Activated CD8-positive, alpha-beta T cell treated with anti-CD3 and anti-CD28 coated beads, Interleukin-2, amount 10 ng/mL, durations not matched to agents 7 days and 5 days (primary cell): Measurements from ENCODE around the gene DMD. TPM values are rescaled to one million over a fixed set of nuclear protein-coding genes. Genes with fewer than 3 reads are reported as not detected.

Experiments
- ATAC-seq: fragments of 150-1000 bp; cut with Tn5 transposase; one replicate; pipeline ENCODE4 v1.10.0; 2021; ENCODE audit warnings: moderate library complexity
- CTCF ChIA-PET: fragments of 350-600 bp; sonication (Branson Sonifier 250); formaldehyde crosslinking; loops from one replicate; lab custom pipeline; 2021; ENCODE audit warnings: antibody characterized with exemption; lab: Charles Lee
- POLR2A ChIA-PET: fragments of 350-600 bp; sonication (Branson Sonifier 250); formaldehyde crosslinking; loops from one replicate; lab custom pipeline; 2021; ENCODE audit warnings: antibody characterized with exemption; lab: Charles Lee
- DNase-seq: peaks from one replicate; pipeline ENCODE4 v3.0.0-alpha.2; 2020
- H3K27ac Mint-ChIP-seq: one replicate; pipeline ENCODE4 v1.8.0; 2021; ENCODE audit warnings: mild to moderate bottlenecking, mixed read lengths
- H3K27me3 Mint-ChIP-seq: one replicate; pipeline ENCODE4 v1.8.0; 2021; ENCODE audit warnings: low read depth, mixed read lengths
- H3K36me3 Mint-ChIP-seq: one replicate; pipeline ENCODE4 v1.8.0; 2021; ENCODE audit warnings: low read depth, mixed read lengths
- H3K4me1 Mint-ChIP-seq: one replicate; pipeline ENCODE4 v1.8.0; 2021; ENCODE audit warnings: low read depth, mixed read lengths
- H3K4me3 Mint-ChIP-seq: one replicate; pipeline ENCODE4 v1.8.0; 2021; ENCODE audit warnings: mild to moderate bottlenecking, mixed read lengths
- H3K9me3 Mint-ChIP-seq: one replicate; pipeline ENCODE4 v1.8.0; 2022; ENCODE audit warnings: mixed read lengths; ENCODE audit not compliant: insufficient read depth
- total RNA-seq, 2 experiments: library from RNA; stranded (reverse); gene quantifications; one replicate each; pipeline ENCODE4 v1.2.3, GENCODE V29; 2021

DMD gene
- total RNA-seq, 2 experiments from 2014 or later: not detected

GRCh38 chrX:31168551-31168950 lies 2042.8 kb downstream of the DMD start:
- peaks cover 2% of the 10 kb centered on the region for H3K27me3 Mint-ChIP-seq
- ChIA-PET POLR2A (no interaction called here), CTCF (no interaction called here)
- ATAC-seq: no peak
- H3K4me1 Mint-ChIP-seq: no peaks in the 10 kb centered on the region
- no peak overlapping the region for H3K4me3 Mint-ChIP-seq
- H3K27ac Mint-ChIP-seq: no peak overlapping the region
- no peaks in the 10 kb centered on the region for H3K36me3 Mint-ChIP-seq
- DNase-seq: no peak
- H3K9me3 Mint-ChIP-seq: no peaks in the 10 kb centered on the region

GRCh38 chrX:31166832-31167231 lies 2044.5 kb downstream of the DMD start:
- CTCF ChIA-PET: no interaction called here
- no peaks in the 10 kb centered on the region for H3K9me3 Mint-ChIP-seq
- no peaks in the 10 kb centered on the region for H3K36me3 Mint-ChIP-seq
- no peak overlapping the region for H3K4me3 Mint-ChIP-seq
- POLR2A ChIA-PET: no interaction called here
- DNase-seq (no peak), ATAC-seq (no peak)
- H3K4me1 Mint-ChIP-seq: no peaks in the 10 kb centered on the region
- H3K27me3 Mint-ChIP-seq: peaks cover 2% of the 10 kb centered on the region
- no peak overlapping the region for H3K27ac Mint-ChIP-seq

- POLR2A ChIA-PET: no interaction called here
- no peaks in the 10 kb centered on the region for H3K36me3 Mint-ChIP-seq
- no peaks in the 10 kb centered on the region for H3K9me3 Mint-ChIP-seq
- H3K4me3 Mint-ChIP-seq: no peak overlapping the region
- peaks cover 2% of the 10 kb centered on the region for H3K27me3 Mint-ChIP-seq
- DNase-seq (no peak), ATAC-seq (no peak)
- H3K27ac Mint-ChIP-seq: no peak overlapping the region
- H3K4me1 Mint-ChIP-seq: no peaks in the 10 kb centered on the region
- CTCF ChIA-PET: no interaction called here
Measured at GRCh38 chrX:31166416-31166815, 2044.9 kb downstream of the DMD start.

GRCh38 chrX:31165241-31166035 lies 2045.9 kb downstream of the DMD start:
- H3K4me1 Mint-ChIP-seq: no peaks in the 10 kb centered on the region
- POLR2A ChIA-PET: no interaction called here
- DNase-seq: no peak
- peaks cover 2% of the 10 kb centered on the region for H3K27me3 Mint-ChIP-seq
- CTCF ChIA-PET: no interaction called here
- no peaks in the 10 kb centered on the region for H3K9me3 Mint-ChIP-seq
- H3K36me3 Mint-ChIP-seq: no peaks in the 10 kb centered on the region
- H3K27ac Mint-ChIP-seq: no peak overlapping the region
- H3K4me3 Mint-ChIP-seq: no peak overlapping the region
- ATAC-seq: no peak

GRCh38 chrX:31154946-31155345 lies 2056.4 kb downstream of the DMD start:
- ATAC-seq (no peak), DNase-seq (no peak)
- Mint-ChIP-seq H3K27ac (no peak overlapping the region), H3K9me3 (no peaks in the 10 kb centered on the region), H3K36me3 (no peaks in the 10 kb centered on the region), H3K27me3 (no peaks in the 10 kb centered on the region), H3K4me1 (no peaks in the 10 kb centered on the region), H3K4me3 (no peak overlapping the region)
- CTCF ChIA-PET: interaction anchor here (0.7 kb wide), 1 partner anchor 457 kb away, joined by 3 read pairs; no protein-coding TSS in a partner anchor
- POLR2A ChIA-PET: no interaction called here

GRCh38 chrX:31153475-31154047 lies 2057.8 kb downstream of the DMD start:
- Mint-ChIP-seq H3K27ac (no peak overlapping the region), H3K27me3 (no peaks in the 10 kb centered on the region), H3K9me3 (no peaks in the 10 kb centered on the region), H3K36me3 (no peaks in the 10 kb centered on the region), H3K4me1 (no peaks in the 10 kb centered on the region), H3K4me3 (no peak overlapping the region)
- POLR2A ChIA-PET: no interaction called here
- CTCF ChIA-PET: no interaction called here
- no peak for ATAC-seq
- DNase-seq: no peak

GRCh38 chrX:31147175-31147574 lies 2064.2 kb downstream of the DMD start:
- ATAC-seq: no peak
- POLR2A ChIA-PET: no interaction called here
- no peak overlapping the region for H3K27ac Mint-ChIP-seq
- no peaks in the 10 kb centered on the region for H3K27me3 Mint-ChIP-seq
- no peaks in the 10 kb centered on the region for H3K36me3 Mint-ChIP-seq
- CTCF ChIA-PET: no interaction called here
- no peaks in the 10 kb centered on the region for H3K9me3 Mint-ChIP-seq
- no peak overlapping the region for H3K4me3 Mint-ChIP-seq
- DNase-seq: no peak
- no peaks in the 10 kb centered on the region for H3K4me1 Mint-ChIP-seq

- no peak for ATAC-seq
- ChIA-PET POLR2A (no interaction called here), CTCF (no interaction called here)
- Mint-ChIP-seq H3K4me3 (no peak overlapping the region), H3K27ac (no peak overlapping the region), H3K27me3 (peaks cover 2% of the 10 kb centered on the region), H3K4me1 (peaks cover 14% of the 10 kb centered on the region), H3K9me3 (no peaks in the 10 kb centered on the region), H3K36me3 (no peaks in the 10 kb centered on the region)
- no peak for DNase-seq
Measured at GRCh38 chrX:31139961-31140360, 2071.4 kb downstream of the DMD start.

- no peaks in the 10 kb centered on the region for H3K9me3 Mint-ChIP-seq
- peaks cover 14% of the 10 kb centered on the region for H3K4me1 Mint-ChIP-seq
- ATAC-seq (no peak), DNase-seq (no peak)
- no peaks in the 10 kb centered on the region for H3K36me3 Mint-ChIP-seq
- CTCF ChIA-PET: no interaction called here
- no peak overlapping the region for H3K4me3 Mint-ChIP-seq
- H3K27ac Mint-ChIP-seq: no peak overlapping the region
- POLR2A ChIA-PET: no interaction called here
- peaks cover 2% of the 10 kb centered on the region for H3K27me3 Mint-ChIP-seq
Measured at GRCh38 chrX:31138124-31138523, 2073.2 kb downstream of the DMD start.

- Mint-ChIP-seq H3K4me1 (peaks cover 14% of the 10 kb centered on the region), H3K36me3 (no peaks in the 10 kb centered on the region), H3K27ac (peak overlapping the region; percentile 28), H3K4me3 (no peak overlapping the region), H3K27me3 (no peaks in the 10 kb centered on the region), H3K9me3 (no peaks in the 10 kb centered on the region)
- no peak for ATAC-seq
- ChIA-PET CTCF (no interaction called here), POLR2A (no interaction called here)
- DNase-seq: no peak
Measured at GRCh38 chrX:31136144-31136611, 2075.2 kb downstream of the DMD start.

GRCh38 chrX:31132821-31133241 lies 2078.5 kb downstream of the DMD start:
- peaks cover 14% of the 10 kb centered on the region for H3K4me1 Mint-ChIP-seq
- no peak overlapping the region for H3K27ac Mint-ChIP-seq
- ChIA-PET POLR2A (no interaction called here), CTCF (no interaction called here)
- DNase-seq (no peak), ATAC-seq (no peak)
- H3K9me3 Mint-ChIP-seq: no peaks in the 10 kb centered on the region
- no peaks in the 10 kb centered on the region for H3K27me3 Mint-ChIP-seq
- no peak overlapping the region for H3K4me3 Mint-ChIP-seq
- H3K36me3 Mint-ChIP-seq: no peaks in the 10 kb centered on the region

GRCh38 chrX:31130457-31131220 lies 2080.7 kb downstream of the DMD start:
- CTCF ChIA-PET: no interaction called here
- H3K27me3 Mint-ChIP-seq: no peaks in the 10 kb centered on the region
- POLR2A ChIA-PET: no interaction called here

More at GRCh38 chrX:31130457-31131220, 2080.7 kb downstream of the DMD start:
- H3K4me3 Mint-ChIP-seq: no peak overlapping the region
- no peak overlapping the region for H3K27ac Mint-ChIP-seq
- no peaks in the 10 kb centered on the region for H3K36me3 Mint-ChIP-seq
- no peak for ATAC-seq
- H3K9me3 Mint-ChIP-seq: no peaks in the 10 kb centered on the region
- H3K4me1 Mint-ChIP-seq: peaks cover 4% of the 10 kb centered on the region
- no peak for DNase-seq
